ENCODE results near the gene LIN9.

The LIN9 gene

DNA sequence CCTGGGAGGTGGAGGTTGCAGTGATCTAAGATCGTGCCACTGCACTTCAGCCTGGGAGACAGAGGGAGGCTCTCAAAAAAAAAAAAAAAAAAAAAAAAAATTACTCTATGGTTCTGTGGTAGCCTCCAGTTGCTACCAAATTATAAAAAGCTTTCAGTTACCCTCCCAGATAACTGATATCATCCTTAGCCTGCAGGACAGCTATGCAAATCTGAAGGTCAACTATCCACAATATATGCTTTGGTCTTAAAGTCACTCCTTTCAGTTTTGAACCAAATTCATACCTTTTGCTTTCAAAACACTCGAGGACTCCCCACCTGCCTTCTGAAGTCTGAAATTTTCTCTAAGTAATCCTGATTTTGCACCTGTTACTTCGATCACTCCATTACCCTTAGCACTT, 82.4 kb downstream of the LIN9 start:
- Histone ChIP-seq H3K4me2 (ENCODE audit: insufficient read depth, low read length, poor library complexity, severe bottlenecking) (no peak overlapping the region), H3K9me3 (replicated peaks in 1 of 2; ENCODE audit: control insufficient read depth in 2 of 2, insufficient read depth in 1 of 2, low read depth in 1 of 2, low read length in 2 of 2) (no peaks in the 10 kb centered on the region), H3K4me1 (ENCODE audit: control insufficient read depth in 2 of 2, insufficient read depth in 1 of 2, low read depth in 1 of 2, low read length in 2 of 2) (peaks cover 0 to 2% of the 10 kb centered on the region in 2 donors), H4K8ac (ENCODE audit: low read depth, low read length) (no peak overlapping the region), H3K9ac (ENCODE audit: low read depth, low read length, poor library complexity) (no peak overlapping the region), H3K14ac (ENCODE audit: low read length) (no peak overlapping the region), H4K91ac (ENCODE audit: low read depth, low read length, poor library complexity) (no peak overlapping the region), H2AK5ac (ENCODE audit: low read depth, low read length) (no peak overlapping the region), H3K79me1 (ENCODE audit: low read depth, low read length) (no peaks in the 10 kb centered on the region), H2AFZ (ENCODE audit: low read length) (no peak overlapping the region), H3K27me3 (ENCODE audit: control insufficient read depth in 3 of 3, insufficient read depth in 3 of 3, low read depth in 1 of 3, low read length in 3 of 3) (peaks cover 0 to 24% (median 21%) of the 10 kb centered on the region in 3 experiments), H2BK12ac (ENCODE audit: low read length) (no peak overlapping the region), H3K4me3 (ENCODE audit: low read length in 2 of 2) (no peak overlapping the region), H2BK120ac (ENCODE audit: low read depth, low read length) (no peak overlapping the region), H2BK15ac (ENCODE audit: low read length) (no peak overlapping the region), H3K23ac (ENCODE audit: low read depth, low read length, poor library complexity) (no peak overlapping the region), H3K4ac (ENCODE audit: low read length) (no peak overlapping the region), H3K27ac (replicated peaks; ENCODE audit: low read length) (no peak overlapping the region), H2BK5ac (ENCODE audit: low read length) (no peak overlapping the region), H3K18ac (ENCODE audit: low read length) (no peak overlapping the region), H3K36me3 (replicated peaks in 1 of 2; ENCODE audit: control insufficient read depth in 2 of 2, insufficient read depth in 2 of 2, low read length in 2 of 2) (peaks cover 2 to 25% of the 10 kb centered on the region in 2 donors)
- DNase-seq (ENCODE audit: low spot score) = no peak
- no CpG with 5 or more reads among the region's 3 CpGs for WGBS, 2 donors (ENCODE audit: extremely low coverage in 2 of 2, insufficient read length in 2 of 2, insufficient replicate concordance in 1 of 2)

DNA sequence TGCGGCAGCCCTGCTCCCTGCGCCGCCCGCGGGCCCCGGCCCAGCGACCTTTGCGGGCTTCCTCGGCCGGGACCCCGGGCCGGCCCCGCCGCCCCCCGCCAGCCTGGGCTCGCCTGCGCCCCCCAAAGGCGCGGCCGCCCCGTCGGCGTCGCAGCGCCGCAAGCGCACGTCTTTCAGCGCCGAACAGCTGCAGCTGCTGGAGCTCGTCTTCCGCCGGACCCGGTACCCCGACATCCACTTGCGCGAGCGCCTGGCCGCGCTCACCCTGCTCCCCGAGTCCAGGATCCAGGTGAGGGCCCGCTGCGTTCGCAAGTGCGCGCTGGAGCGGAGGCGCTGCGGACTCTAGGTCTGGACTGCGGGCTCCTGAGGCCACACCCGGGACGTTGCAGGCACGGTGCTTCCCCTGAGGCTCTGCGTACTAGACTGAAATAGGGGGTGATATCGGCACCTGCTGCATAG, 85.1 kb downstream of the LIN9 start:
- Histone ChIP-seq H3K4me1 (ENCODE audit: control insufficient read depth in 2 of 2, insufficient read depth in 1 of 2, low read depth in 1 of 2, low read length in 2 of 2) (peaks cover 0 to 2% of the 10 kb centered on the region in 2 donors), H3K18ac (ENCODE audit: low read length) (peak overlapping the region; percentile 94), H2BK12ac (ENCODE audit: low read length) (no peak overlapping the region), H3K9ac (ENCODE audit: low read depth, low read length, poor library complexity) (peak overlapping the region; percentile 86), H2BK15ac (ENCODE audit: low read length) (peak overlapping the region; percentile 58), H3K9me3 (replicated peaks in 1 of 2; ENCODE audit: control insufficient read depth in 2 of 2, insufficient read depth in 1 of 2, low read depth in 1 of 2, low read length in 2 of 2) (no peaks in the 10 kb centered on the region), H3K27me3 (ENCODE audit: control insufficient read depth in 3 of 3, insufficient read depth in 3 of 3, low read depth in 1 of 3, low read length in 3 of 3) (peaks cover 0 to 38% (median 21%) of the 10 kb centered on the region in 3 experiments), H3K4me3 (ENCODE audit: low read length in 2 of 2) (peak overlapping the region; percentile 59 to 93), H2AK5ac (ENCODE audit: low read depth, low read length) (no peak overlapping the region), H3K79me1 (ENCODE audit: low read depth, low read length) (no peaks in the 10 kb centered on the region), H3K4ac (ENCODE audit: low read length) (no peak overlapping the region), H2BK5ac (ENCODE audit: low read length) (no peak overlapping the region), H3K27ac (replicated peaks; ENCODE audit: low read length) (no peak overlapping the region), H2BK120ac (ENCODE audit: low read depth, low read length) (no peak overlapping the region), H2AFZ (ENCODE audit: low read length) (peak overlapping the region; percentile 100), H3K23ac (ENCODE audit: low read depth, low read length, poor library complexity) (peak overlapping the region; percentile 100), H3K36me3 (replicated peaks in 1 of 2; ENCODE audit: control insufficient read depth in 2 of 2, insufficient read depth in 2 of 2, low read length in 2 of 2) (no peaks in the 10 kb centered on the region), H3K4me2 (ENCODE audit: insufficient read depth, low read length, poor library complexity, severe bottlenecking) (peak overlapping the region; percentile 93), H3K14ac (ENCODE audit: low read length) (peak overlapping the region; percentile 82), H4K8ac (ENCODE audit: low read depth, low read length) (peak overlapping the region; percentile 48), H4K91ac (ENCODE audit: low read depth, low read length, poor library complexity) (no peak overlapping the region)
- no CpG with 5 or more reads among the region's 55 CpGs for WGBS, 2 donors (ENCODE audit: extremely low coverage in 2 of 2, insufficient read length in 2 of 2, insufficient replicate concordance in 1 of 2)
- DNase-seq (ENCODE audit: low spot score) = peak; percentile 38

DNA sequence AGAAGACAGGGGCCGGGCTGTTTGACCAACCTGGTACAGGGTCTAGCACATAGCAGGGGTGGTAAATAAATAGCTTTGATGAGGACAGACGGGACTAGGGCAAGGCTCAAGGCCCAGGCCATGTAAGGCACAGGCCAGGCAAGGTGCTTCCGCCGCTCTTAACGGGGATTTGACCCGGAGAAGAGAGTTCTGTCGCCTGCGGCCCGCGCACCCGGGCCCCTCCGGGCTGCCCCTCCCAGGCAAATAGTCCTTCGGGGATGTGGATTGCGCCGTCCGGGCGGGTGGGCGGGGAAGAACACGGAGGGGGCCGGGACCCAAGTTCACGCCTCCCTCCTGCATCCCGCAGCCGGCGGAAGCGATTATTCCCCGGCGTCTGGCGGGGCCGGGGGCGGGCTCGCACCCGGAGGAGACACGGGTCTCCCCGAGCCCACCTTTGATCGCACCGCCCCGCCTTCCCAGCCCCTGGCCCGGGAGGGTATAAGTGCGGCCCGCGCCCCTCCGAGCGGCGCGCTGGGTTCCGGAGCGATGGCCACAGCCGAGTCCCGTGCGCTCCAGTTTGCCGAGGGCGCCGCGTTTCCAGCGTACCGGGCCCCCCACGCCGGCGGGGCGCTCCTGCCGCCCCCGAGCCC, 85.7 kb downstream of the LIN9 start, which contains the start of gene MIXL1:
Gene MIXL1 (plus strand): TSS at position 508 of the 629 bp plus-strand sequence. CDS start 18 bp downstream, at position 526.
- DNase-seq (ENCODE audit: low spot score) = no peak
- Histone ChIP-seq H3K36me3 (replicated peaks in 1 of 2; ENCODE audit: control insufficient read depth in 2 of 2, insufficient read depth in 2 of 2, low read length in 2 of 2) (no peaks in the 10 kb centered on the region), H2AFZ (ENCODE audit: low read length) (peak within 1 kb of the TSS; percentile 100), H3K18ac (ENCODE audit: low read length) (peak within 1 kb of the TSS; percentile 94), H2BK5ac (ENCODE audit: low read length) (no peak within 1 kb of the TSS), H3K23ac (ENCODE audit: low read depth, low read length, poor library complexity) (peak within 1 kb of the TSS; percentile 100), H3K4me1 (ENCODE audit: control insufficient read depth in 2 of 2, insufficient read depth in 1 of 2, low read depth in 1 of 2, low read length in 2 of 2) (peaks cover 0 to 2% of the 10 kb centered on the region in 2 donors), H4K91ac (ENCODE audit: low read depth, low read length, poor library complexity) (no peak within 1 kb of the TSS), H4K8ac (ENCODE audit: low read depth, low read length) (peak within 1 kb of the TSS; percentile 48), H3K4me2 (ENCODE audit: insufficient read depth, low read length, poor library complexity, severe bottlenecking) (peak within 1 kb of the TSS; percentile 93), H3K9me3 (replicated peaks in 1 of 2; ENCODE audit: control insufficient read depth in 2 of 2, insufficient read depth in 1 of 2, low read depth in 1 of 2, low read length in 2 of 2) (no peaks in the 10 kb centered on the region), H3K27ac (replicated peaks; ENCODE audit: low read length) (no peak within 1 kb of the TSS), H2AK5ac (ENCODE audit: low read depth, low read length) (no peak within 1 kb of the TSS), H2BK15ac (ENCODE audit: low read length) (peak within 1 kb of the TSS; percentile 58), H3K79me1 (ENCODE audit: low read depth, low read length) (no peaks in the 10 kb centered on the region), H2BK120ac (ENCODE audit: low read depth, low read length) (peak within 1 kb of the TSS; percentile 81), H3K4ac (ENCODE audit: low read length) (no peak within 1 kb of the TSS), H3K27me3 (ENCODE audit: control insufficient read depth in 3 of 3, insufficient read depth in 3 of 3, low read depth in 1 of 3, low read length in 3 of 3) (peaks cover 0 to 38% (median 21%) of the 10 kb centered on the region in 3 experiments), H3K9ac (ENCODE audit: low read depth, low read length, poor library complexity) (peak within 1 kb of the TSS; percentile 86), H2BK12ac (ENCODE audit: low read length) (no peak within 1 kb of the TSS), H3K14ac (ENCODE audit: low read length) (peak within 1 kb of the TSS; percentile 82), H3K4me3 (ENCODE audit: low read length in 2 of 2) (peak within 1 kb of the TSS; percentile 59 to 93)
- WGBS, 2 donors (ENCODE audit: extremely low coverage in 2 of 2, insufficient read length in 2 of 2, insufficient replicate concordance in 1 of 2) = no CpG with 5 or more reads among the region's 62 CpGs

DNA sequence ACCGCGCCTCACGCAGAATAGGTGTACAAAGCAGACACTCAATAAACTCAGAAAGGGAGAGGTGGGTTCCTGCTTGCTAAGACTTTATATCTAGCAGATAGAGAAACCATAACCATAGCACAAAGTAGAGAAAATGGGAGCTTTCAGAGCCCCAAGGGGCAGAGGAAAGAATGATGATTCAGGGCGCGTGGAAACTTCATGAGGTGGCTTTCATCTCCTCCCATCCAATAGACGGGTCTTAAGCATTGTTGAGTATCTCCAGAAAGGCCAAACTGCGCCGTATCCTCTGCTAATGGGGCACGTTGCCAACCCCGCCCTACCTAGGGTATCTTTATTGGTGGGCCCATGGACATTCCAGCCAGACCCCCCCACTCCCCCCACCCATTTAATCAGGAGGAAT, 86.3 kb downstream of the LIN9 start:
- Histone ChIP-seq H4K91ac (ENCODE audit: low read depth, low read length, poor library complexity) (no peak overlapping the region), H3K9ac (ENCODE audit: low read depth, low read length, poor library complexity) (no peak overlapping the region), H3K23ac (ENCODE audit: low read depth, low read length, poor library complexity) (no peak overlapping the region), H3K4ac (ENCODE audit: low read length) (no peak overlapping the region), H3K18ac (ENCODE audit: low read length) (no peak overlapping the region), H2BK15ac (ENCODE audit: low read length) (no peak overlapping the region), H3K27ac (replicated peaks; ENCODE audit: low read length) (no peak overlapping the region), H3K36me3 (replicated peaks in 1 of 2; ENCODE audit: control insufficient read depth in 2 of 2, insufficient read depth in 2 of 2, low read length in 2 of 2) (no peaks in the 10 kb centered on the region), H3K9me3 (replicated peaks in 1 of 2; ENCODE audit: control insufficient read depth in 2 of 2, insufficient read depth in 1 of 2, low read depth in 1 of 2, low read length in 2 of 2) (no peaks in the 10 kb centered on the region), H4K8ac (ENCODE audit: low read depth, low read length) (no peak overlapping the region), H3K4me3 (ENCODE audit: low read length in 2 of 2) (no peak overlapping the region), H3K79me1 (ENCODE audit: low read depth, low read length) (no peaks in the 10 kb centered on the region), H2BK120ac (ENCODE audit: low read depth, low read length) (no peak overlapping the region), H2AK5ac (ENCODE audit: low read depth, low read length) (no peak overlapping the region), H2AFZ (ENCODE audit: low read length) (peak overlapping the region; percentile 100), H3K14ac (ENCODE audit: low read length) (no peak overlapping the region), H3K4me1 (ENCODE audit: control insufficient read depth in 2 of 2, insufficient read depth in 1 of 2, low read depth in 1 of 2, low read length in 2 of 2) (peaks cover 0 to 2% of the 10 kb centered on the region in 2 donors), H3K4me2 (ENCODE audit: insufficient read depth, low read length, poor library complexity, severe bottlenecking) (no peak overlapping the region), H2BK12ac (ENCODE audit: low read length) (no peak overlapping the region), H2BK5ac (ENCODE audit: low read length) (no peak overlapping the region), H3K27me3 (ENCODE audit: control insufficient read depth in 3 of 3, insufficient read depth in 3 of 3, low read depth in 1 of 3, low read length in 3 of 3) (peaks cover 0 to 39% (median 21%) of the 10 kb centered on the region in 3 experiments)
- no CpG with 5 or more reads among the region's 10 CpGs for WGBS, 2 donors (ENCODE audit: extremely low coverage in 2 of 2, insufficient read length in 2 of 2, insufficient replicate concordance in 1 of 2)
- DNase-seq (ENCODE audit: low spot score) = no peak
